C4-2B (cell line): ENCODE data around the gene SUPT4H1.

Experiments used
- H3K27ac ChIP-seq: fragments of 450-650 bp; 2 replicates; pipeline ENCODE4 v1.5.1; 2017
- CTCF ChIP-seq: fragments of 450-650 bp; conservative IDR thresholded peaks from 2 replicates; pipeline ENCODE4 v1.5.1; 2017; ENCODE audit warnings: mild to moderate bottlenecking
- ZFX ChIP-seq: fragments of 450-650 bp; IDR thresholded peaks from 2 replicates; pipeline ENCODE4 v1.6.1; 2017

The SUPT4H1 gene

GRCh38 chr17:58325289-58325726 lies 26.7 kb downstream of the SUPT4H1 start:
- no peak for TF ChIP-seq CTCF
- TF ChIP-seq ZFX, result no peak
- H3K27ac ChIP-seq, result peak overlapping the region; percentile 81

- TF ChIP-seq CTCF, result no peak; the same call in 1 of the 2 replicates
- TF ChIP-seq ZFX, result peak; percentile 86; the same call in 1 of the 2 replicates
- H3K27ac ChIP-seq, result peak overlapping the region; percentile 81
Measured at GRCh38 chr17:58324409-58325288, 27.4 kb downstream of the SUPT4H1 start.

GRCh38 chr17:58324056-58324408 lies 28.0 kb downstream of the SUPT4H1 start:
- H3K27ac ChIP-seq, result peak overlapping the region; percentile 81
- TF ChIP-seq CTCF (no peak), ZFX (no peak)

GRCh38 chr17:58323366-58324055 lies 28.5 kb downstream of the SUPT4H1 start:
- TF ChIP-seq CTCF, result no peak
- no peak for TF ChIP-seq ZFX
- peak overlapping the region; percentile 81 for H3K27ac ChIP-seq

- no peak for TF ChIP-seq CTCF
- no peak for TF ChIP-seq ZFX
- no peak overlapping the region for H3K27ac ChIP-seq
Measured at GRCh38 chr17:58322581-58323185, 29.3 kb downstream of the SUPT4H1 start.

- H3K27ac ChIP-seq, result no peak overlapping the region
- TF ChIP-seq ZFX (no peak), CTCF (no peak)
Measured at GRCh38 chr17:58321571-58322525, 30.2 kb downstream of the SUPT4H1 start.
